GM18508 (cell line): ENCODE results near the gene PMAIP1.

ENCODE experiments used
- ATAC-seq: cut with Tn5 transposase; IDR thresholded peaks from one replicate; pipeline ENCODE4 v1.9.1; 2021; ENCODE audit warnings: moderate number of reproducible peaks; ENCODE audit not compliant: insufficient read depth, unreplicated experiment

The PMAIP1 gene

DNA sequence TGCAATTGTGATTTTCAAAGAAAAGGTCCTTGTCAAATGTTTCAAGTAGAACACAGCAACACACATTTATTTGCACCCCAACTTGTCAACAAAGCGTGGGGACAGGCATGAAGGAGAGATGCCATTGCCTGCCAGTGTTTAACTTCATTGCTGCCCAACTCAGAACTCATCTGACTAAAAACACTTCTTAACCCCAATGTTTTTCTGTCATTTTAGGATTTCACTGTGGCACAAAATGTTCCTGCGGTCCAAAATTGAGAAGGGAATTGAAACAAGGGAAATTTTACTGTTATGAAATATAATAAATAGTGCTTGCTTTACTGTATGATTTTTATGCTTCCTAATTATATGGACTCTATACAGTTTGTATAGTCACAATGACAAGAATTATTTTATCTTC, 45.7 kb downstream of the PMAIP1 start:
- no peak for ATAC-seq

DNA sequence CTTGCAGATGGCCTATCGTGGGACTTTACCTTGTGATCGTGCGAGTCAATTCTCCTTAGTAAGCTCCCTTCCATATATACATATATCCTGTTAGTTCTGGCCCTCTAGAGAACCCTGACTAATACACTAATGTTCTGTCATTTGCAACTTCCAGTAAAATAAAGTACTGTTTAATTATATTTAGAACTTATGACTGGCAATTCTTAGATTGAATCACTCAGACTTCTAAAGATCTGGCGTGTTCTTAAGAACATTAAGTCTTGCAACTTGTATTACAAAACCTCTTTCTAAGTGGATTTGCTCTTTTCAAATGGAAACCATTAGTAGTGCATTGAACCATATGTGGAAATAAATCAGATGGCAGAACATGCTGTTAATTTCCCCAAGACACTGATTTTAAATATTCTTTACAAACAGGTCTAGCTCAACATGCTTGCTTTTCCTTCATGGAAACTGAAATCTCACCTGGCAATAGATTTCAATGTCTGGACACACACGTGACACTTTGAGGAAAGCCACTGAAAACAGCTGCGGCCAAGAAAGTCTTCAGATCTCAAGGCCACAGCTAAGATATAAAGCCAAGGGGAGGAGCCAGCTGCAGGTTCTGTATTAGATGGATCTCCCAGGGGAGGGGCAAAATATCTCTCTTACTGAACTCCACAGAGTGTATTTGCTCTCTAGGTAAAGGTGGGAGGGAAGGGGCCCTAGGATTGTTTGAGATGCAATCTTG, 50.6 kb downstream of the PMAIP1 start:
- no peak for ATAC-seq

DNA sequence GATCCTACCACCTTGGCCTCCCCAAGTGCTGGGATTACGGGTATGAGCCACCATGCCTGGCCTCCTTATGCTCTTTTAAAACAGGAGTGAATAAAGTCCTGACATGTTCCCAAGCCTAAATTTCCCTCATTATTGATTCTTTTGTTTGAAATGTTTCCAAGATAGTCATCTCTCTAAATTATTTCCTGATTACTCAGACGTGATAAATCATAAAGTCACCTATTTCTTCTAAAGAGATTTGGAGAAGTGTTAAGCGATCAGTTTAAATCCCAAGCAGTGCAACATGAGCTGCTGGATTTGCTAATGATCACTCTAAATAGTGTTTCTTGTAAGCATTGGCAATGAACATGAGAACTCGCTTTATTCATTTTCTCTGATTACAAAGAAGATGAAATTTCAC, 51.8 kb downstream of the PMAIP1 start:
- no peak for ATAC-seq

DNA sequence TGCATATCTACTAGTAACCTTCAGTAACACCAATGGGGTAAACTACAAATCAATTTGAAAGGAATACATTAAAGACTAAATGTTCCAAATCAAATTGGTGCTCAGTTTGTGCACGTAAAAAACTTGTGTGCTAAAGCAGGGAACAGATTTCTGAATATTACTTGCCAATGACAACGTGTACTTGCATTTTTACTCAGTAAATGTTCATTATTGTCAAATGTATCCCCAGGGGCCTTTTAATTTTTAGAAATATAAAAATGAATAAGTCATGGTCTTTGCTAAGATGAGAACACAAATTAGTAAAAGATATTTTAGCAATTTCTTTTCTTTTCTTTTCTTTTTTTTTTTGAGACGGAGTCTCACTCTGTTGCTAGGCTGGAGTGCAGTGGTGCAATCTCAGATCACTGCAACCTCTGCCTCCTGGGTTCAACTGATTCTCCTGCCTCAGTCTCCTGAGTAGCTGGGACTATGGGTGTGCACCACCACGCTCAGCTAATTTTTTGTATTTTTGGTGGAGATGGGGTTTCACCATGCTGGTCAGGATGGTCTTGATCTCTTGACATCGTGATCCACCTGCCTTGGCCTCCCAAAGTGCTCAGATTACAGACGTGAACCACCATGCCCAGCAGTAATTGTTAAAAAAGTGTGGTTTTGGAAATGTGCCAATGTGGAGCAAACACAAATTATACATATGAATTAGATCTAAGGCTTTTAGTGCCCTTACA, 52.6 kb downstream of the PMAIP1 start:
- no peak for ATAC-seq
